ENCODE results near the gene SEMA5A. TPM values are rescaled to one million over a fixed set of nuclear protein-coding genes. Genes with fewer than 3 reads are reported as not detected.

SEMA5A gene
- total RNA-seq, 1 experiment from 2014 or later, result 0.15 TPM

- Histone ChIP-seq H3K27ac (ENCODE audit: low read length) (no peak overlapping the region), H3K9me3 (ENCODE audit: control insufficient read depth, insufficient read depth, low read depth, low read length) (no peaks in the 10 kb centered on the region), H3K36me3 (ENCODE audit: control insufficient read depth, insufficient read depth, low read length) (no peaks in the 10 kb centered on the region), H3K27me3 (ENCODE audit: control insufficient read depth, insufficient read depth, low read length) (no peaks in the 10 kb centered on the region), H3K4me1 (ENCODE audit: control insufficient read depth, insufficient read depth, low read length) (no peaks in the 10 kb centered on the region), H3K4me3 (ENCODE audit: low read depth in 2 of 2, low read length in 2 of 2) (no peak overlapping the region)
- ChIA-PET POLR2A (no interaction called here), CTCF (no interaction called here)
- no peak for DNase-seq (ENCODE audit: low read depth, low spot score)
- intact Hi-C loops (cut with micrococcal nuclease; ENCODE audit: unreplicated experiment) (no loop called here), in situ Hi-C loops (cut with HindIII; ENCODE audit: low pct_unique_long_range_greater_than_20kb, low sequenced_read_pairs) (no loop called here)
- TF ChIP-seq TCF7L2 (IDR thresholded peaks at IDR 0.05; ENCODE audit: low read depth, low read length), result no peak
- TF ChIP-seq CTCF (IDR thresholded peaks at IDR 0.05), result no peak
- TF ChIP-seq SIN3A (IDR thresholded peaks at IDR 0.05; ENCODE audit: borderline replicate concordance, insufficient read depth, low read depth, low read length), result no peak
- no peak for TF ChIP-seq POLR2AphosphoS5 (IDR thresholded peaks at IDR 0.05; ENCODE audit: low read depth, low read length)
- TF ChIP-seq, protein P1, sequence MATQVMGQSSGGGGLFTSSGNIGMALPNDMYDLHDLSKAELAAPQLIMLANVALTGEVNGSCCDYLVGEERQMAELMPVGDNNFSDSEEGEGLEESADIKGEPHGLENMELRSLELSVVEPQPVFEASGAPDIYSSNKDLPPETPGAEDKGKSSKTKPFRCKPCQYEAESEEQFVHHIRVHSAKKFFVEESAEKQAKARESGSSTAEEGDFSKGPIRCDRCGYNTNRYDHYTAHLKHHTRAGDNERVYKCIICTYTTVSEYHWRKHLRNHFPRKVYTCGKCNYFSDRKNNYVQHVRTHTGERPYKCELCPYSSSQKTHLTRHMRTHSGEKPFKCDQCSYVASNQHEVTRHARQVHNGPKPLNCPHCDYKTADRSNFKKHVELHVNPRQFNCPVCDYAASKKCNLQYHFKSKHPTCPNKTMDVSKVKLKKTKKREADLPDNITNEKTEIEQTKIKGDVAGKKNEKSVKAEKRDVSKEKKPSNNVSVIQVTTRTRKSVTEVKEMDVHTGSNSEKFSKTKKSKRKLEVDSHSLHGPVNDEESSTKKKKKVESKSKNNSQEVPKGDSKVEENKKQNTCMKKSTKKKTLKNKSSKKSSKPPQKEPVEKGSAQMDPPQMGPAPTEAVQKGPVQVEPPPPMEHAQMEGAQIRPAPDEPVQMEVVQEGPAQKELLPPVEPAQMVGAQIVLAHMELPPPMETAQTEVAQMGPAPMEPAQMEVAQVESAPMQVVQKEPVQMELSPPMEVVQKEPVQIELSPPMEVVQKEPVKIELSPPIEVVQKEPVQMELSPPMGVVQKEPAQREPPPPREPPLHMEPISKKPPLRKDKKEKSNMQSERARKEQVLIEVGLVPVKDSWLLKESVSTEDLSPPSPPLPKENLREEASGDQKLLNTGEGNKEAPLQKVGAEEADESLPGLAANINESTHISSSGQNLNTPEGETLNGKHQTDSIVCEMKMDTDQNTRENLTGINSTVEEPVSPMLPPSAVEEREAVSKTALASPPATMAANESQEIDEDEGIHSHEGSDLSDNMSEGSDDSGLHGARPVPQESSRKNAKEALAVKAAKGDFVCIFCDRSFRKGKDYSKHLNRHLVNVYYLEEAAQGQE (IDR thresholded peaks at IDR 0.05; ENCODE audit: insufficient read depth in 1 of 2, low read depth in 2 of 2, low read length in 1 of 2), result no peak
- ATAC-seq, result no peak
- no TSS peak for BruUV-seq (replicated peaks)
These were observed 105.4 kb downstream of the SEMA5A start for GRCh38 chr5:9440517-9440916.

DNA sequence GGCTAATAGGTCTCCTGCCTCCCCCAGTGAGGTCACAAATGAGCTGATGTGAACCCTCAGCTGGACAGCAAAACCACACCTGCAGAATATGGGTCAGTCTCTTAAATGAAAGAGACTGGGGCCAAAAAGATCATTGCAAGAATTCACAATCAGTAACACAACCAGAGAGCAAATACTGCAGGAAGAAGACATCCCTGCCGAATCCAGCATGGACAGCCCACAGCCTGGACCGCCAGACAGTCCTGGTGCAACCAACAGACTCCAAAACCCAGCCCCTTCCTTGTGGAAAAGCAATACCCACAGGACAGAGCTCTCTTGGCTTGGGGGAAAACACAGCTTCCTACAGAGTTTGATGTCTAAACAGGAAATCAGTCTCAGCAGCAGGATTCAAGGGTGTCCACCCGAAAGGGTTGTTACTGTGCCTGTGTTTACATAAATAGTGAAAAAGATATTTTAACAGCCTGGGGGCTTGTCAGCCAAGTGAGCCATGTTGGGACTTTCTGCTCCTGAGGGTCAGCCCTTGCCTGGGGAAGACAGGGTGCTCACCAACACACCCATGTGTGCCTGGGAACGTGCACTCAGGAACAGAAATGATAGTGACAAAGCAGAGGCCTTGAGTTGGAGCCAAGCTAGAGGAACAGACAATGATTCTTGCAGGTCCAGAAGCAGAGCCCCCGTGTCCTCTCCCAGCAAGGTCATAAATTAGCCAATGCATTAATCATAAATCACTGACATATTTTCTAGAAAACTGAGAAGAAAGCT, 106.2 kb downstream of the SEMA5A start:
- TF ChIP-seq POLR2AphosphoS5 (IDR thresholded peaks at IDR 0.05; ENCODE audit: low read depth, low read length) (no peak), SIN3A (IDR thresholded peaks at IDR 0.05; ENCODE audit: borderline replicate concordance, insufficient read depth, low read depth, low read length) (no peak), CTCF (IDR thresholded peaks at IDR 0.05) (no peak), TCF7L2 (IDR thresholded peaks at IDR 0.05; ENCODE audit: low read depth, low read length) (no peak)
- TF ChIP-seq, protein P1 (IDR thresholded peaks at IDR 0.05; ENCODE audit: insufficient read depth in 1 of 2, low read depth in 2 of 2, low read length in 1 of 2), result no peak
- intact Hi-C loops (cut with micrococcal nuclease; ENCODE audit: unreplicated experiment) (no loop called here), in situ Hi-C loops (cut with HindIII; ENCODE audit: low pct_unique_long_range_greater_than_20kb, low sequenced_read_pairs) (no loop called here)
- ChIA-PET POLR2A (no interaction called here), CTCF (no interaction called here)
- Histone ChIP-seq H3K27me3 (ENCODE audit: control insufficient read depth, insufficient read depth, low read length) (no peaks in the 10 kb centered on the region), H3K9me3 (ENCODE audit: control insufficient read depth, insufficient read depth, low read depth, low read length) (no peaks in the 10 kb centered on the region), H3K4me3 (ENCODE audit: low read depth in 2 of 2, low read length in 2 of 2) (no peak overlapping the region), H3K27ac (ENCODE audit: low read length) (no peak overlapping the region), H3K4me1 (ENCODE audit: control insufficient read depth, insufficient read depth, low read length) (no peaks in the 10 kb centered on the region), H3K36me3 (ENCODE audit: control insufficient read depth, insufficient read depth, low read length) (no peaks in the 10 kb centered on the region)
- DNase-seq (ENCODE audit: low read depth, low spot score) (no peak), ATAC-seq (no peak)
- BruUV-seq (replicated peaks), result no TSS peak
